AML-193 (cell line): Measurements from ENCODE around the gene TMEM150A.
"Not testable (repeated sequence)": the region's sequence is repeated elsewhere in the genome, so short reads cannot be mapped to it uniquely, and the experiment has no call there.

Experiments
- DNase-seq, 2 experiments: peaks; one replicate each; lab custom pipeline; 2025; lab: John Stamatoyannopoulos, UW

Gene TMEM150A

GRCh38 chr2:85602476-85603234 is at the start of gene TMEM150A:
Gene TMEM150A, minus strand, starts transcription at chr2:85602698. Its CDS starts 750 bp downstream, at chr2:85601948.
- peak; percentile 79 to 85 for DNase-seq

DNA sequence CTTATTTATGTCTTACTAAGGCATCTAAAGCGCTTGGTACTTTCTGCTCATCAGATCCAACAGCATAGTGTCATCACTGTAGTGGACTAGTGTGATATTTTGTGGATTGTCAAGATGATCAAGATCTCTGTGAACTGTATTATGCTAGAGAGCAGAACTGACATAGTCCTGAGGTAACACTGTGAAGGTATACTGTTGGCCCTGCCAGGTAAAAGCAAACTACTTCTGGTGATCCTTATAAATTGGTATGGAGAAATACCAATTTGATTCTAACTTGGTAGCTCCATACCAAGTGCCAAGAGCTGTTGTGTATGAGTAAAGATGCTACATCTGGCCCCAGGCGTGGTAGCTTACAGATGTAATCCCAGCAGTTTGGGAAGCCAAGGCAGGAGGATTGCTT is 49.6 kb upstream of the TMEM150A start:
- no peak for DNase-seq

GRCh38 chr2:85651097-85651496 is 48.6 kb upstream of the TMEM150A start:
- DNase-seq, result no peak

DNA sequence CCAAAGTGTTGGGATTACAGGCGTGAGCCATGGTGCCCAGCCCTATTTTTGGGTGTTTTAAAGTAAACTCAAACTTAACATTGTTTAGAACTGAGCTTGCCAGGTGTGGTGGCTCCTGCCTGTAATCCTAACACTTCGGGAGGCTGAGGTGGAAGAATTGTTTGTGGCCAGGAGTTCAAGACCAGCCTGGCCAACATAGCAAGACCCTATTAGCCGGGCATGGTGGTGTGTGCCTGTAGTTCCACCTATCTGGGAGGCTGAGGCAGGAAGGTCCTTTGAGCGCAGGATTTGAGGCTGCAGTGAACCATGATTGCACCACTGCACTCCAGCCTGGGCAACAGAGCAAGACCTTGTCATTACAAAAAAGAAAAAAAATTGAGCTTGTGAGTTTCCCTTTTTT is 48.0 kb upstream of the TMEM150A start:
- DNase-seq, result no peak

GRCh38 chr2:85649201-85650190 is 47.0 kb upstream of the TMEM150A start:
- DNase-seq, result no peak

DNA sequence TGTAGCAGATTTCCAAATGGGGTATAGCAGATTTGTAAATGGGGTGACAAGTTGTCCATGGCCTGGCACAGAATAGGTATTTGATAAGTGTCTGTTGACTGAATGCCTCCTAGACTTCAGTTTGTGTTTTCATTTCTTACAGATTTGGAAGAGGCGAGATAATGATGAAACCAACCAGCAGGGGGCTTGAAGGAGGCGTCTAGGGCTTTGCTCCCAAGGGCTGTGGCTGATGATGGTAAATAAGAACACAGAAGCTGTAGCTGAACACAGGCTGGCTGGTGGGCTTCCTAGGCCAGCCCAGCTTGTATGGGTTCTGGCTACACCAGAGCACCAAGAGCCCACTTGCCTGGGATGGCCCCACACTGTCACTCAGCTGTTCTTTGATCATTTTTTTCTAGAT is 46.1 kb upstream of the TMEM150A start:
- DNase-seq, result peak in 1 of 2 experiments; percentile 26

- DNase-seq, result no peak
These were observed 45.5 kb upstream of the TMEM150A start for GRCh38 chr2:85647823-85648526.

DNA sequence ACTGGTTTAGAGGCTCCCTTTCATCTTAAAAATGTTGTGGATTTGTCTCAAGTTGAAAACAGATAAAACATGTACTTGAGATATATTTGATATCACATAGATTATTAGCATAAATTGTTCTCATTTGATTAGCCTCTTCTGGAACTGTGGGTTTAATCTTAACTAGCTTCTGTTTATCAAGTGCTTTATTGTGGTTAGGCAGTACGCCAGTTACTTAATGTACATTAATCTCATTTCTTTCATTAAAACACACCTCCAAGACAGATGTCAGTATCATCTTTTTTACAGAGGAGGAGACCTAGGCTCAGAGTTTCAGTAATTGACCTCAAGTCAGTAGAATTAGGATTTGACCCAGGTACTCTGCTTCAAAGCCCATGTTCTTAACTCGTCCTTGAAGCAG is 43.7 kb upstream of the TMEM150A start:
- DNase-seq, result no peak

DNA sequence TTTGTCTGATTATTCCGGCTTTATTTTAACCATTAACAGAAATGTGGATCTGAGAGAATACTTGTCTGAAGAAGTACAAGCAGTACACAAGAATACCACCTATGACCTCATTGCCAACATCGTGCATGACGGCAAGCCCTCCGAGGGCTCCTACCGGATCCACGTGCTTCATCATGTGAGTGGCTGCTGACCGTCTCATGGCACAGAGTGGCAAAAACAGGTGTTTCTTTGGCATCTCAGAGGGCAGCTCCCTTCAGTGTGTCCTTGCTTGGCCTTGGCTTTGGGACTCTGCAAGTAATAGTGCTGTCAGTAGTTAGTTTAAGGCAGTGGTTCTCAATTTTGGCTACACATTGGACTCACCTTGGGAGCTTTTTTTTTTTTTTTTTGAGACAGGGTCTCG is 42.4 kb upstream of the TMEM150A start:
- no peak for DNase-seq

- DNase-seq, result no peak
These were observed 40.2 kb upstream of the TMEM150A start for GRCh38 chr2:85642725-85643124.

- no peak for DNase-seq
These were observed 33.1 kb upstream of the TMEM150A start for GRCh38 chr2:85635636-85636035.

DNA sequence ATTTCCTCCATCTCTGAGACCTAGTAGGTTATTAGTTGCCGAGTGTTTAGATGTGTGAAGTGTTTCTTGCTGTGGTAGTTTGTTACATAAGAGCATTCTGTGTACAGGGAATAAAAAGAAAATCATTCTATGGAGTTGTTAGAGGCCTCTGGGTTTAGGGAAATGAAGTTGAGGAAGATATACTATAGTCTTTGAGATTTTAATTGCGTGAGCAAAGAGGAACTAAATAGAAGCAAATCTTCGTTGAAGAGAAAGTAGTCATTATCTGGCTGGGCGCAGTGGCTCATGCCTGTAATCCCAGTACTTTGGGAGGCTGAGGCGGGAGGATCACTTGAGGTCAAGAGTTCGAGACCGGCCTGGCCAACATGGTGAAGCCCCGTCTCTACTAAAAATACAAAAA is 32.5 kb upstream of the TMEM150A start:
- DNase-seq, result no peak

GRCh38 chr2:85631316-85631715 is 28.8 kb upstream of the TMEM150A start:
- DNase-seq, result no peak

DNA sequence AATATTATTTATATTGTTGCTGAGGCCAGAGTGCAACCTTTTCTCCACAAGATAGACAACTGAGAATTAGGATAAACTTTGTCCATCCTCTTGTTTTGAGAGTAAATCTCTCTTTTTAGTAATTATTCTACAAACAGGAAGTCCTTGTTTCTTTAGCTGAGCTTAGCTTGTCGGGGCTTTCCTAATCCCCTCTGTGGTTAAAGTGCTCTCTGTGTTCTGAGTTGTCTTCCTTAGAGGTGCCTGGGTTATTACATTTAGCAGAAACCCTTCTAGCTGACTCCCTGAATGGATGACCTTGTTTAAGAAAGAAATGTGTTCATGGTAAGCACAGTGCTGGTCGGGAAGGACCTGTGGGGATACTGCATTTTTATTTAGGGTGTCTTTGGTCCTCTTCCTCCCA is 26.2 kb upstream of the TMEM150A start:
- no peak for DNase-seq

- DNase-seq, result no peak
These were observed 21.5 kb upstream of the TMEM150A start for GRCh38 chr2:85623991-85624390.

- DNase-seq, result no peak
These were observed 18.8 kb upstream of the TMEM150A start for GRCh38 chr2:85621338-85621737.

DNA sequence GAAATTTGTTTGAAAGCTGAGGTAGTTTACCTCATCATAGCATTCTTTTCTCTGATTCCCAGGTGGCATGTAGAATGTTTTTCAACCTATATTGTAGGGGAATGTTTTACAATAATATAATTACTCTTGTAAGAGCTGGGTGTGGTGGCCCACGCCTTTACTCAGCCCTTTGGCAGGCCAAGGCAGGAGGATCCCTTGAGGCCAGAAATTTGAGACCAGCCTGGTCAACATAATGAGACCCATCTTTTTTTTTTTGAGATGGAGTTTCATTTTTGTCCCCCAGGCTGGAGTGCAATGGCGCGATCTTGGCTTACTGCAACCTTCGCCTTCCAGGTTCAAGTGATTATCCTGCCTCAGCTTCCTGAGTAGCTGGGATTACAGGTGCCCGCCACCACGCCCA is 17.1 kb upstream of the TMEM150A start:
- DNase-seq, result no peak

DNA sequence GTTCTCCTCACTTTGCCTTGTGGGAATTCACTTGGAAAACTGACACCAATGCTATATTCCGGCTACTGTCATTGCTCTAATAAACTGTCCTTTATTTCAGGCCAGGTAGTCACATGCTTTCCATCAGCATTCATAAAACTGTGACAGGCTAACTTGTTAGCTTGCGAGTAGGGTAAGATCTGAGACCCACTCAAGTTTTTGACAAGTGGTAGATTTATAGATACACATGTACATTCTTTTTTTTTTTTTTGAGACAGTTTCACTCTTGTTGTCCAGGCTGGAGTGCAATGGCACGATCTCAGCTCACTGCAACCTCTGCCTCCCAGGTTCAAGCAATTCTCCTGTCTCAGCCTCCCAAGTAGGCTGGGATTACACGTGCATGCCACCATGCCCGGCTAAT is 15.2 kb upstream of the TMEM150A start:
- not testable (repeated sequence) for DNase-seq

DNA sequence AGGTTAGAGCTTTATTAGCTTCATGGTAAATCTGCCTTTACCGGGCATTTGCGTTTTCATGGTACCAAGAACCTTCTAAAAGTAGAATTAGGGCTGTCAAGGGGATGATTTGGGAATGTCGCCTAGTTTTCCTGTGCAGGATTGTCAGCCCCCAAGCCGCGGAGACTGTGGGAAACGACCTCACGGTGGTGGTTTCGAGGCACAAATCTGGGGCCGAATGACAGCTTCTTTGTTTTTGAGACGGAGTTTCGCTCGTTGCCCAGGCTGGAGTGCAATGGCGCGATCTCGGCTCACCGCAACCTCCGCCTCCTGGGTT is 12.9 kb upstream of the TMEM150A start:
- DNase-seq, result no peak

DNA sequence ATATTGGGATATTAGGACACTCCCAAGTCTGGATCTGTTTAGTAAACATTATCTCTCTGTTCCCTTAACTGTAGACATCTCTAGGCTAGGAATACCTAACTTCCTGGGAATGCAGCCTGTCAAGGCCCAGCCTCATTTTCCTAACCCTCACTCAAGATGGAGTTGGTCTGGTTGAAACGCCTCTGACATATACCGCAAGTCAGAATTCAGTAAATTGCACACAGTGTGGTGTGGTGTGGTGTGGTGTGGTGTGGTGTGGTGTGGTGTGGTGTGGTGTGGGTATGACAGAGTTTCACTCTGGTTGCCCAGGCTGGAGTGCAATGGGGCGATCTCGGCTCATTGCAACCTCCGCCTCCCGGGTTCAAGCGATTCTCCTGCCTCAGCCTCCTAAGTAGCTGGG is 12.3 kb upstream of the TMEM150A start:
- DNase-seq, result not testable (repeated sequence)

DNA sequence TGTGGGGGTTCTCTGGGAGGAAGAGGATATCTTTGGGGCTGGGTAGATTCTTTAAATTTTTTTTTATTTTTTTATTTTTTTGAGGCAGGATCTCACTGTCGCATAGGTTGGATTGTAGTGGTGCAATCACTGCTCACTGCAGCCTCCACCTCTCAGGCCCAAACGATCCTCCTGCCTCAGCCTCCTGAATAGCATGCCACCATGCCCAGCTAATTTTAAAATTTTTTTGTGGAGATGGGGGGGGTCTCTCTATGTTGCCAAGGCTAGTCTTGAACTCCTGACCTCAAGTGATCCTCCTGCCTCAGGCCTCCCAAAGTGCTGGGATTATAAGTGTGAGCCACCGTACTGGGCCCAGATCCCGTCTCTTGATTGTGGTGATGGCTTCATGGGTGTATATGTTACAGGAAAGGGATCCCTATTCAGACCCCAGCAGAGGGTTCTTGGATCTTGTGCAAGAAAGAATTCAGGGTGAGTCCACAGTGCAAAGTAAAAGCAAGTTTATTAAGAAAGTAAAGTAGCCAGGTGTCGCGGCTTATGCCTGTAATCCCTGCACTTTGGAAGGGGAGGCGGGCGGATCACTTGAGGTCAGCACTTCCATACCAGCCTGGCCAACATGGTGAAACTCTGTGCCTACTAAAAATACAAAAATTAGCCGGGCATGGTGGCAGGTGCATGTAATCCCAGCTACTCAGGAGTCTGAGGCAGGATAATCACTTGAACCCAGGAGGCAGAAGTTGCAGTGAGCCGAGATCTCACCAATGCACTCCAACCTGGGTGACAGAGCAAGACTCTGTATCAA is 11.4 kb upstream of the TMEM150A start:
- no peak for DNase-seq
